A673 (cell line): ENCODE data around the gene KCNS3.

ENCODE experiments used
- CTCF ChIP-seq: fragments of 300-800, 200-600 bp; sonication (generic); conservative IDR thresholded peaks from 2 replicates; pipeline ENCODE4 v1.5.1; 2017; ENCODE audit warnings: low read depth, mild to moderate bottlenecking, antibody characterized with exemption, low read length, moderate library complexity, mixed read lengths
- EZH2 ChIP-seq: fragments of 200-600 bp; sonication (generic); IDR thresholded peaks from 2 replicates; pipeline ENCODE4 v1.6.1; 2017; ENCODE audit warnings: borderline replicate concordance, low read depth, mild to moderate bottlenecking, mixed read lengths, antibody characterized with exemption, low read length; ENCODE audit not compliant: poor library complexity, severe bottlenecking

- no peak for TF ChIP-seq CTCF
- no peak for TF ChIP-seq EZH2
These were observed 28.3 kb upstream of the KCNS3 start for GRCh38 chr2:17850151-17850550.
